ENCODE measurements around the gene PROK1.
"Not testable (repeated sequence)": the region's sequence is repeated elsewhere in the genome, so short reads cannot be mapped to it uniquely, and the experiment has no call there.

The PROK1 gene, protein sequence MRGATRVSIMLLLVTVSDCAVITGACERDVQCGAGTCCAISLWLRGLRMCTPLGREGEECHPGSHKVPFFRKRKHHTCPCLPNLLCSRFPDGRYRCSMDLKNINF

DNA sequence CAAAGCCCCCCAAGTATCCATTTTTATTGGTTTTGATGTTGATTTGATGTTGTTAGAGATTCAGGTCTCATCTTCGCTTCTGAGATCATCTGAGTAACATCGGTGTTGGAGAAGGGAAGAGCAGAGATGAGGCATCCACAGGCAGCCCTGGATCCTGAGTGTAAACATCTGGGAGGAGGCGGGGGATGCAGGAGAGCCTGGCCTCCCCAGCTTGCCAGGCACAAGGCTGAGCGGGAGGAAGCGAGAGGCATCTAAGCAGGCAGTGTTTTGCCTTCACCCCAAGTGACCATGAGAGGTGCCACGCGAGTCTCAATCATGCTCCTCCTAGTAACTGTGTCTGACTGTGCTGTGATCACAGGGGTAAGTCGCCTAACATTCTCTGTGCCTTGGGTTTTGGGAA is at the start of gene PROK1:
PROK1 (plus strand) TSS at position 221 of the 400 bp plus-strand sequence; CDS start at position 289, 68 bp downstream.
- no peak for DNase-seq (ENCODE audit: low read depth, low spot score)
- H3K4me3 ChIP-seq (ENCODE audit: low read depth, low read length) = no peak within 1 kb of the TSS
- ChIA-PET CTCF (interaction anchor here (8.3 to 25.1 kb wide), 3 partner anchors 10 to 248 kb away, joined by 55 to 821 read pairs (median 631); partner anchors contain the start of genes KCNC4 and LAMTOR5), POLR2A (no interaction called here)
- TF ChIP-seq, protein P1, sequence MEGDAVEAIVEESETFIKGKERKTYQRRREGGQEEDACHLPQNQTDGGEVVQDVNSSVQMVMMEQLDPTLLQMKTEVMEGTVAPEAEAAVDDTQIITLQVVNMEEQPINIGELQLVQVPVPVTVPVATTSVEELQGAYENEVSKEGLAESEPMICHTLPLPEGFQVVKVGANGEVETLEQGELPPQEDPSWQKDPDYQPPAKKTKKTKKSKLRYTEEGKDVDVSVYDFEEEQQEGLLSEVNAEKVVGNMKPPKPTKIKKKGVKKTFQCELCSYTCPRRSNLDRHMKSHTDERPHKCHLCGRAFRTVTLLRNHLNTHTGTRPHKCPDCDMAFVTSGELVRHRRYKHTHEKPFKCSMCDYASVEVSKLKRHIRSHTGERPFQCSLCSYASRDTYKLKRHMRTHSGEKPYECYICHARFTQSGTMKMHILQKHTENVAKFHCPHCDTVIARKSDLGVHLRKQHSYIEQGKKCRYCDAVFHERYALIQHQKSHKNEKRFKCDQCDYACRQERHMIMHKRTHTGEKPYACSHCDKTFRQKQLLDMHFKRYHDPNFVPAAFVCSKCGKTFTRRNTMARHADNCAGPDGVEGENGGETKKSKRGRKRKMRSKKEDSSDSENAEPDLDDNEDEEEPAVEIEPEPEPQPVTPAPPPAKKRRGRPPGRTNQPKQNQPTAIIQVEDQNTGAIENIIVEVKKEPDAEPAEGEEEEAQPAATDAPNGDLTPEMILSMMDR (IDR thresholded peaks at IDR 0.05; ENCODE audit: insufficient read depth, low read length, missing control alignments) = no peak

DNA sequence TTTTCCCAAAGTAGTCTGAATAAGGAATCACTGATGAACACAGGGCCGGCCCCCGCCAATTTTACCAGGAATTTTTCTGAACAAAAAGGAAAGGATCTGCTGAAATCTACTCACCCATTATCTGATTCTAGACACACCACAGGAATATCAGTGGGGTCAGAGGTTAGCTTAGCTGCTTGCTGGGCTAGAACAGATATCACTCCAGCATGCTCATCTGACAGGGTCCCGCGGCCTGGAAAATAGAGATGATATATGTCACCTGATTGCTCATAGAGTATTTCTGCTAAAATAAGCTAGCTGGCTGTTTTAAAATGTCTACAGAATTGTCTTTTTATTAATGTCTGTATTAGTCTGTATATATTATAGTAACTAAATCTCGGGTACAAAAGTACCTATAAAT is 47.1 kb upstream of the PROK1 start:
- DNase-seq (ENCODE audit: low read depth, low spot score) = no peak
- H3K4me3 ChIP-seq (ENCODE audit: low read depth, low read length) = no peak overlapping the region
- POLR2A ChIA-PET = no interaction called here
- TF ChIP-seq, protein P1 (IDR thresholded peaks at IDR 0.05; ENCODE audit: insufficient read depth, low read length, missing control alignments) = no peak
- CTCF ChIA-PET = interaction anchor here (0.7 to 2.9 kb wide), 5 partner anchors 9 to 196 kb away, joined by 3 to 19 read pairs (median 4); no protein-coding TSS in a partner anchor

DNA sequence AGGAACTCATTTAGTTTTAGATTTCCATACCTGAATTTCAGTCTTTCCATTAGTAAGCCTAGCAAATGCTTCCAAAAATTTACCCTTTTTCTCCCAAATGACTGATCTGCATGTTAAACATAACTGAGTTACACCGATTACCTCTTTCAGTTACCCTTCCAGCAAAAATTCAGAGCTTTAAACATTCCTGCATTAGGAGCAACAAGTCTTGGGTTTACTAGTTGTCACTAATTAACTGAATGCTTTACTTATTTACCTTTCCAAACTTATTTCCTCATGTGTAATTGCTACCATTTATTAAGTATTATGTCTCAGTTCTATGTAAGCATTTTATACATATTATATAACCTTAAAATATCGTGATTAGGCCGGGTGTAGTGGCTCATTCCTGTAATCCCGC is 46.5 kb upstream of the PROK1 start:
- POLR2A ChIA-PET = no interaction called here
- TF ChIP-seq, protein P1 (IDR thresholded peaks at IDR 0.05; ENCODE audit: insufficient read depth, low read length, missing control alignments) = no peak
- H3K4me3 ChIP-seq (ENCODE audit: low read depth, low read length) = no peak overlapping the region
- CTCF ChIA-PET = interaction anchor here (0.8 to 2.9 kb wide), 4 partner anchors 8 to 196 kb away, joined by 4 to 19 read pairs (median 8); partner anchors contain the start of gene RBM15
- no peak for DNase-seq (ENCODE audit: low read depth, low spot score)

DNA sequence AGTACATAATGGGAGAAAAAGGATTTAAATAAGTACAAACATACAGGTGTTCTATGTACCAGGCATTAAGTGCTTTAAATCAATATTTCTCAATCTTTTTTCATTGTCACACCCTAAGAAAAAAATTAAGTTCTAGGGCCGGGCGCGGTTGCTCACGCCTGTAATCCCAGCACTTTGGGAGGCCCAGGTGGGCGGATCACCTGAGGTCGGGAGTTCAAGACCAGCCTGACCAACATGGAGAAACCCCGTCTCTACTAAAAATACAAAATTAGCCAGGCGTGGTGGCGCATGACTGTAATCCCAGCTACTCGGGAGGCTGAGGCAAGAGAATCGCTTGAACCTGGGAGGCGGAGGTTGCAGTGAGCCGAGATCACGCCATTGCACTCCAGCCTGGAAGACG is 44.5 kb upstream of the PROK1 start:
- CTCF ChIA-PET = interaction anchor here (1.1 to 5.3 kb wide), 6 partner anchors 54 to 204 kb away, joined by 4 to 35 read pairs (median 4); no protein-coding TSS in a partner anchor
- POLR2A ChIA-PET; DNase-seq (ENCODE audit: low read depth, low spot score): not testable (repeated sequence)
- H3K4me3 ChIP-seq (ENCODE audit: low read depth, low read length) = peak overlapping the region; percentile 98

DNA sequence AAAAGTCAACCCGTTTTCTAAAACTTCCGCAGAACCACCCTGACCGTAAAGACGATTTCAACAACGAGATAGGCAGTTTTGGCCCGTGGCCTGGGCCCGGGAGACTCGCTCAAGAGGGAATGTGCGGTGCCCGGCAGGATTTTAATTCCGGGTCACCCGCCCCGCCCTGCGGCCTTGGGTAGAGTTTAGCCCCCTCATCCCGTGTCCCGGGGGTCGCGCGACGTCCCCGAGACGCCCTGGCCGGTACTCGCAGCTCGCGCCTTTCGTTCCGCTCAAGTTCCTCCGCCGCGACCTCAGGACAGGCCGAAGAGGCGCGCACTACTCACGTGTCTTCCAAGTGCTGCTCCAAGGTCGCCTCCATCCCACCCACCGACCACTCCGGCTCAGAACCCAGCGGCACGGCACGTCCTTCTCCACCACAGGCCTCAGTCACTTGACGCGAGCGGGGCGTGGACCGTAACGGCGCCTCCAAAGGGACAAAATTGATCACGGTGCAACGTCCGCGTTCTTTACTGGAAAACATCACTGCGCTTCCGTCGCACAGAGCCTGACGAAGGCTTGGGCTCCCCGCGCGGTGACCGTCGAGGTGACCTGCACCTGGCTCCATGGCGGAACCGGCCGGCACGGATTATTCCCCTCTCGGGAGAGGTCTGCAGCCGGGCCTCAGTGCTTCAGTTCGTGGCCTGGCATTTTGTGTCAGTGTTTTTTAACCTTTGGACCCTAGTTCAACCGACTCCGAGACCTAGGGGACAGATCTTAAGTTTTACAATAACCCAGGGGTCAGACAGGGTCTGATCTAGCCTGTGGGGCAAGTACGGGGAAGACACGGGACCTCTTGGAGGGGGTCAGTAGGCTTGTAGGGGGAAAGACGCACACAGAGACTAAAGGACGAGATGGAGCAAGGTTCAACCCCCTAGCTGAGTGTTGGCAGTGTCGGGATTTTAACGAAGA is 43.4 kb upstream of the PROK1 start, which contains the start of gene LAMTOR5:
LAMTOR5 (minus strand) TSS at position 435 of the 951 bp plus-strand sequence; CDS start at position 361, 74 bp downstream.
- ChIA-PET POLR2A (interaction anchor here (1.5 kb wide), 1 partner anchor 69 kb away, joined by 5 read pairs; the partner anchor contains the start of gene RBM15), CTCF (interaction anchor here (0.8 to 19.7 kb wide), 11 partner anchors 9 to 211 kb away, joined by 3 to 631 read pairs (median 5); partner anchors contain the start of genes PROK1 and RBM15)
- DNase-seq (ENCODE audit: low read depth, low spot score) = peak; percentile 55
- TF ChIP-seq, protein P1 (IDR thresholded peaks at IDR 0.05; ENCODE audit: insufficient read depth, low read length, missing control alignments) = no peak
- peak within 1 kb of the TSS; percentile 98 for H3K4me3 ChIP-seq (ENCODE audit: low read depth, low read length)

DNA sequence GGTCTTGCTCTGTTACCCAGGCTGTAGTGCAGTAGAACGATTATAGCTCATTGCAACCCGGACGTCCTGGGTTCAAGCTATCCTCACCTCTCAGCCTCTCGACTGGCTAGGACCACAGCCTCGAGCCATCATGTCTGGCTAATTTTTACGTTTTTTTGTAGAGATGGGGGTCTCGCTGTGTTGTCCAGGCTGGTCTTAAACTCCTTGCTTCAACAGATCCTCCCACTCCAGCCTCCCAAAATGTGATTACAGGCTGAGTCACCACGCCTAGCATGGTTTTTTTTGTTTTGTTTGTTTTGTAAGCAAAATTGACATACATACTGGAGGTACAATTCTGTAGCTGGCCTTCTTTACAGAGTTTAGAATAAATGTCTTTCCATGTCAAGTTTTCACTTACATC is 42.5 kb upstream of the PROK1 start:
- TF ChIP-seq, protein P1 (IDR thresholded peaks at IDR 0.05; ENCODE audit: insufficient read depth, low read length, missing control alignments) = no peak
- DNase-seq (ENCODE audit: low read depth, low spot score) = no peak
- ChIA-PET CTCF (interaction anchor here (0.8 to 19.7 kb wide), 13 partner anchors 8 to 212 kb away, joined by 3 to 631 read pairs (median 5); partner anchors contain the start of genes PROK1 and RBM15), POLR2A (interaction anchor here (0.6 to 1.5 kb wide), 2 partner anchors 70 to 99 kb away, joined by 3 to 5 read pairs; partner anchors contain the start of gene RBM15)
- no peak overlapping the region for H3K4me3 ChIP-seq (ENCODE audit: low read depth, low read length)

All from AG04449 (cell line).